C1 segment of cervical spinal cord (tissue), 14 donors: ENCODE measurements around the gene MPC1.

Source experiments
- DNase-seq, 14 donors: peaks; one replicate each; lab custom pipeline; 2025; lab: John Stamatoyannopoulos, UW

The MPC1 gene

GRCh38 chr6:166317261-166318212, 65.2 kb downstream of the MPC1 start:
- no peak for DNase-seq

- no peak for DNase-seq
Measured at GRCh38 chr6:166315436-166315835, 67.3 kb downstream of the MPC1 start.
